Middle frontal gyrus (tissue), 1 donor: Measurements from ENCODE around the gene IL18R1.

ENCODE experiments used
- DNase-seq: peaks from one replicate; pipeline ENCODE4 v3.0.0-alpha.2; 2015; ENCODE audit warnings: low spot score; ENCODE audit errors: extremely low spot score

IL18R1 gene

GRCh38 chr2:102344397-102344796, 11.2 kb upstream of the IL18R1 start:
- DNase-seq: no peak

DNA sequence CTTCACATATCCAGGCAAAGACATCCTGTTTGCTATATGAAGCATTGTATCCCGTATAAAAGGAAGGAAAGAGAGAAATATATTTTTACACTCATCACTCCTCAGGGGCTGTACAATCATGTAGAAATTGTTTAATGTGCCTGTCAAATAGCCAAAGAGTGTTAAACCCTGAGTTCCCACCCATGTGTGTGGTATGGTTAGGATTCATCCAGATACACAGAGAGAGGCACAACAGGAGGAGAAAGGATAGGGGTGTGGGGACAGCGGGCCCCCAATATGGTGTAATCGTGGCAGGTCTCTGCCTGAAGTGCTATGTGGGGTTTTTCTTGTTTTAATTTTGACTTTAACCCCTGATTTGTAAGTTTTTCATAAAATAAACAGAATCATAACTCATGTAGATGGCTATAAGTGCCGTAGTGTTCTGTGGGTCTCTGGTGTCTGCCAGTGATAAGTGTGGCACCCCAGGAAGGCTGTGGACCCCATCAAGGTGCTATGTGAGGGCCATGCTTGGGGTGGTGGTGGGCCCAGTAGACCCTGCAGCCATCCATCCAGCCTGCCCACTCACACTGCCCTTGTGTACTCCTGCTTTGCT, 10.2 kb upstream of the IL18R1 start:
- DNase-seq: no peak

DNA sequence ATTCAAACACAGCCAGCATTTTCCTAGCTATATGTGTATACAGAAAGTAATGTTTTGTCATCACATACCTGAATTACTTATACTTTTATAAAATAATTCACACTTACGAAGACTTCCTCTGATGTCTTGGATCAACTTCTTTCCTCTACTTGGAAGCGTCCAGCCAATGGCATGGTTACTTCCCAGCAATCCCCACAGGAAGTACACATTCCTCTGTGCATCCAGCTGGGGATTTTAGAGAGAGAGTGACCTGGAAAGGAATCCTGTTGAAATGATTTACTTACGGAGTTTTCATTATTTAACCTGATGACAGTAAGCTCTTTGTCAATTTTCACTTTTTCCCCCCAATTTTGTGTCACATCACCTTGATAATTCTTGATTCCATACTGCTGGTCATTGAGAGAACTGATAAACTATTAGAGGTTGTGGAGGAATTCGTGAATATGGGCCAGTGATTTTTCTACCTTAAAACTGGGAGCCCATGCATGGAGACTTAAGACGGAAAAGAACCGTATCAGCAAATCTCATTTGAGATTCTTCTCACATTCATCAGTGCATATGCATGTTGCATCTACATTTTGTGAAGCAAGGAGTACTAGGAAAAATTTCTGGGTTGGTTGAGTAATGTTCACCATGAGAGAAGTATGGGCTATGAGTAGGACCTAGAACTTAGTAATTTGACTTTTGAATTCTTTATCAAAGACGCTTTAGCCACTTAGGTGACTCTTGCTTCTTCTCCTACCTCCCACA, 9.0 kb upstream of the IL18R1 start:
- DNase-seq: no peak

DNA sequence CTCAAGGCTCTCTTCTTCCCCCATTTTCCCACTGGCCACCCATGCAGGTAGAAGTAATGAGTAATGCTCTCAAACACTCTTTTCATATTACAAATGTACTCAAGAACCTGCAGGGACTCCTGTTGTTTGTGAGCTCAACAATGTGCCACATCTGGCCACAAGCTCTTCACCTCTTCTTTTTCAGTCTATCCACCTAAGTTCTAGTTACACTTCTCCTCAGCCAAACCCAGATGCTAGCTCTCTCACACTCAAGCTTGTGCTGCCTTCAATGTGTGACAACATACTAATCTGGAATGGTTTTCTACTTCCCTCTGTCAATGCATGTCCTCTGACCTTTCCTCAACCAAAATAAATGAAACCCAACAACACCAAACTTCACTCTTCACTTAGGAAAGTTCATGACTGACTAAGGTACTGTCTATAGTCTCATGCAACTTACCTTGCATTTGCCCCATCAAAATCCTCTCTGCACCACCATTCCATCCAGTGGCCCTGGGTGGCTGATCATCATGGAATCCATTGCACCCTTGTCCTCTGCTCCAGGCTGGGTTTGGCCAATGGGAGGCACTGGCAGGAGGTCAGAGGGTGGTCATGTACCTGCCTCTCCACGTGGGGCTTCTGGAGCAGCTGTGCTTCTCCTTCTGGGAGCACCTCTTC, 5.3 kb upstream of the IL18R1 start:
- no peak for DNase-seq

GRCh38 chr2:102356381-102356712, 751 bp downstream of the IL18R1 start:
- no peak for DNase-seq

- no peak for DNase-seq
Measured at GRCh38 chr2:102356741-102357140, 1.1 kb downstream of the IL18R1 start.

DNA sequence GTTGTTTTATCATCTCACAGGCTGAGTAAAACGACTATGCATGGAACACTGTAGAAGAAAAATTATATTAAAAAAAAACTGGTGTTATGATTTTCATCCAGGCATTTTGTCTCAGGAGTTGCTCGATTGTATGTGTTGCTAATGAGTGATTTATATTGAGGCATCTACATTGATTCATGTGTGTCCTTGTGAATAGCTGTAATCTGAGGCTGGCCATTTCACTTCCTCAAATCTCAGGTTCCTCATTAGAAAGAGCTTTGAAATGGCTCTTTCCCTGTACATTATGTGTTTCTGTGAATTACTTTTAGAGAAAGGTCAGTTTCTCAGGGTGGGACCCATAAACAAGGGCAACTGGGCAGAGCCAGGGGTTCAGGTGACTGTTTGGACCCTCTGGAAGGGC, 2.3 kb downstream of the IL18R1 start:
- no peak for DNase-seq

GRCh38 chr2:102358496-102358895, 2.9 kb downstream of the IL18R1 start:
- DNase-seq: no peak

- DNase-seq: no peak
Measured at GRCh38 chr2:102359527-102359926, 3.9 kb downstream of the IL18R1 start.

GRCh38 chr2:102361632-102362241, 6.1 kb downstream of the IL18R1 start:
- no peak for DNase-seq

DNA sequence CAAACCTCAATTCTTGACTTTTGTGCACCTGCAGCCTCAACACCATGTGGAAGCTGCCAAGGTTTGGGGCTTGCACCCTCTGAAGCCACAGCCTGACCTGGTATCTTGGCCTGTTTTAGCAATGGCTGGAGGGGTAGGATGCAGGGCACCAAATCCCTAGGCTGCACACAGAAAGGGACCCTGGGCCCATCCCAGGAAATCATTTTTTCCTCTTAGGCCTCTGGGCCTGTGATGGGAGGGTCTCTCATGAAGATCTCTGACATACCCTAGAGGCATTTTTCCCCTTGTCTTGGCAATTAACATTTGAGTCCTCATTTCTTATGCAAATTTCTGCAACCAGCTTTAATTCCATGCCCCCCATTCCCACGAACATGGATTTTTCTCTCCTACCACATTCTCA, 10.2 kb downstream of the IL18R1 start:
- DNase-seq: no peak

GRCh38 chr2:102366406-102367112, 11.0 kb downstream of the IL18R1 start:
- no peak for DNase-seq

DNA sequence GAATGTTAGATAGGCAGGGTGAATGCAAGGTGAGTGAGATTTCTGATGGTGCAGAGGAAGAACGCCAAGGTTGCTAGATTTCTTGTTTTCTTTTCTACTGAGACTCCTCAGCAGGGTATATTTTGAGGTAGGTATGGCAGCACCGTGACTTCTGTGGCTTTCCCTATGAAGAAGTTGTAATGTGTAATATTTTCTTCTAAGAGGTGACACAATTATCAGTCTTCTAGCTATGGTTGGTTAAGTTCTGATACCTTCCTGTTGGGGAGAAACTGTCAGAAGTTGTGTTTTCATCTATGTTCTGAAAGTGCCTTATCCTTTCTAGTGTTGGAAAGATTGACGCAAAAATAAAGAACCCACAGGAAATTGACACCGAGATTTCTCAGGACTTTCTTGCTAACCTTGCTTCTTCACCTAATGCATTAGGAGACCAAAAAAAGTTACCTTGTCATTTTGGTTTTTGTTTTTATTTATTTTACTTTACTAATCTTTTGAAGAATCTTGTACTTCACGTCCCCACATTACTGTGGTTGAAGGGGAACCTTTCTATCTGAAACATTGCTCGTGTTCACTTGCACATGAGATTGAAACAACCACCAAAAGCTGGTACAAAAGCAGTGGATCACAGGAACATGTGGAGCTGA, 11.9 kb downstream of the IL18R1 start:
- DNase-seq: no peak

DNA sequence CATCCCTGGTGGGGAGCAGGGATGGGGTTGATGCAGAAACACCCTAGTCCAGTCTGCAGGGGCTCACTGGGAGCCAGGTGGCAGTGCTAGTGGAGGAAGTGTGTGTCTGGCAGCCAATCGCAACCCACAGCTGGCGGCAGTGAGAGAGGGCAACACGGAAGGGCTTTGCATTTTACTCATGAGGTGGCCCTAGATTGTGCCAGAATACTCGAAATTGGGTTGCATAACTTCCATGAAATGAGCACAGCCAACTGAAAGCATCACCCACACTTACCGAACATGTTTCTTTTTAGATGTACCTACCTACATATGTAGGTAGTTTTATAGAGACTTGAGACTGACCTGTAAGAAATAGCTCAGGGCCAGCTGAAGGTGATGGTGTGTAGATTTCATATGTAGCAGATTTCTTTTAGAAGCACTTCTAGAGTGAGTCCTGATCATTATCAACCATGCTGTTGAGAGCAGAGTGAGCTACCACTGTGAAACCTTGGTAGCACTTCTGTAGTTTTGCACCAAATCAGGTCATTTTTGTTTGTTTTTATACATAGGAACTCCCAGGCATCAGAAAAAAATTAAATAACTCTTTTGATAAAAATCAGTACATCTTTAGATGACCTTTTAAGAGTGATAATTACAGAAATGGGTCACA, 13.0 kb downstream of the IL18R1 start:
- DNase-seq: no peak

GRCh38 chr2:102369866-102370265, 14.3 kb downstream of the IL18R1 start:
- no peak for DNase-seq

- no peak for DNase-seq
Measured at GRCh38 chr2:102376052-102376591, 20.5 kb downstream of the IL18R1 start.

GRCh38 chr2:102383722-102384121, 28.1 kb downstream of the IL18R1 start:
- DNase-seq: no peak

DNA sequence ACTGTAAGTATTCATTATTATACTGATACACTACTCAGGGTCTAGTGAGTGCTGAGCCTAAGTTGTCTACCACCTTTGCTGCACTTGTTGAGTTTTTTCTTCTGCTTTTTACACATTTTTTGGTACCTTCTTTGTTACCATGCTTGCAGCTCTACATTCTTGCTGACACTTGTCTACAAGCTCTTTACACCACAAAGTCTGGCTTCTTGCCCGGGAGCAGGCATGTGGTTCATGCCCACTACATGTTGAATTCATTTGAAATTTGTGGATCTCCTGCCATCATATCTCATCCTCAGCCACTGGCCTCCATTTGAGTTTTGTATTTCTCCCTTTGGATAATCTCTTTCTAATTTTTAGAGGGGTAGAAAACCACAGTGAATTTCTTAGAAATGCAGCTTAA, 29.9 kb downstream of the IL18R1 start:
- no peak for DNase-seq

DNA sequence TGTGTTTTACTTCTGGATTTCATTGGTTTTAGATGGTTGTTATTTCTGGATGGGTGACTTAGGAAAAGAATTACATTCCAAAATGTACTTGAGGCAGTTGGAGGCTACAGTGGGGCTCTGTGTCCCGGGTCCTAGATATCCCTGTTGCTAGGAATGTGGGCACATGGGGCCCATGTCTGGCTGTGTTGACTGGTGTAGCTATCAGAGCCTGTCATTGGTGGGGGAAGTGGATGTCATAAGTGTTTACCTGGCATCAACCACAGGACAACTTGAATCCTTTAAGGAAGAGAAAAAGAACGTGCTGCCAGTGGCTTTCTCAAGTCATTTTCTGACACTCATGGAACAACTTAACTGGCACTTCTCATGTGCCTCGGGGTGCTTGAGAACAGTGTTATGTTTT, 30.4 kb downstream of the IL18R1 start:
- DNase-seq: no peak

DNA sequence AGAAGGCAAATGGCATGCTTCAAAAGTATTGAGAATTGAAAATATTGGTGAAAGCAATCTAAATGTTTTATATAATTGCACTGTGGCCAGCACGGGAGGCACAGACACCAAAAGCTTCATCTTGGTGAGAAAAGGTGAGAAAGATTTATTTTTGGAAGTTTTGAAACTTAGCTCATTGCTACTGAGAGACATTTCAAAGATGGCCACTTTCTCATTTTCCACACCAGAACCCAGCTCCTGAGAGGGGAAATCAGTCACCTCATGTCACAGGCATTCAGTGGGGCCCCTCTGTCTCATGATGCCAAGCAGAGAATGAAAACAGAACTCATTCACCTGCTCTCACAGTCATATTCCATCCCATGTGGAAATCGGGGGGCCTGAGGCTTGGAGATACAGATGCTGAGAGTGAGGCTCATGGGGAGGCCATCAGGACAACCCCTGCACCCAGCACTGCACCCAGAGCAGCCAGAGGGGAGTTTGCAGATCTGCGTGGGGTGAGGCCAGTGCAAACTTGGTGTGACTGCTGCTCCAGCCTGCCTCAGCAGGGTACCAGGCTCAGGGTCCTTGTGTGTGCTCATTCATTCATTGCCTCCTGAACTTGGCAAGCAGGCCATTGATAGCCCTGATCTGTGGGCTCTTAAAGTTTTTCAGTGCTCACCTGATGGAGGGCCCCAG, 31.4 kb downstream of the IL18R1 start:
- no peak for DNase-seq
